PC-3 (cell line): Measurements from ENCODE around the gene CCDC71.

Source experiments
- CTCF ChIP-seq: fragments of 300-600 bp; sonication (generic); conservative IDR thresholded peaks from 2 replicates; pipeline ENCODE4 v1.5.1; 2017; ENCODE audit warnings: antibody characterized with exemption, low read depth, mild to moderate bottlenecking, low read length
- EZH2 ChIP-seq: fragments of 300-600 bp; sonication (generic); IDR thresholded peaks from one replicate; pipeline ENCODE4 v1.6.1; 2017; ENCODE audit warnings: antibody characterized with exemption, mild to moderate bottlenecking, low read length; ENCODE audit not compliant: unreplicated experiment
- EZH2phosphoT487 ChIP-seq: fragments of 300-600 bp; sonication (generic); IDR thresholded peaks from 2 replicates; pipeline ENCODE4 v1.6.1; 2018; ENCODE audit warnings: mild to moderate bottlenecking, antibody characterized with exemption, low read length, borderline replicate concordance

GRCh38 chr3:49198161-49198560 lies 32.0 kb upstream of the CCDC71 start:
- TF ChIP-seq EZH2 (no peak), CTCF (no peak), EZH2phosphoT487 (no peak)
